Right atrium auricular region (tissue), 2 donors: ENCODE results near the gene UBE3D. TPM values are rescaled to one million over a fixed set of nuclear protein-coding genes. Genes with fewer than 3 reads are reported as not detected.
"Not testable (repeated sequence)": the region's sequence is repeated elsewhere in the genome, so short reads cannot be mapped to it uniquely, and the experiment has no call there.

Experiments used
- DNase-seq: peaks from one replicate; pipeline ENCODE4 v3.0.0-alpha.2; 2019; ENCODE audit warnings: low spot score
- H3K27ac ChIP-seq, 2 donors: fragments of 200-600 bp; sonication (generic); 1 replicate in 1 of 2; 2 replicates in 1 of 2; pipeline ENCODE4 v1.5.1; 2016 to 2019
- H3K27me3 ChIP-seq, 2 donors: fragments of 200-600 bp; sonication (generic); one replicate each; pipeline versions ENCODE4 v1.5.1 to v1.6.0; 2017 to 2019
- H3K36me3 ChIP-seq: fragments of 200-600 bp; sonication (generic); one replicate; pipeline ENCODE4 v1.5.1; 2016
- H3K4me1 ChIP-seq, 2 donors: fragments of 200-600 bp; sonication (generic); one replicate each; pipeline versions ENCODE4 v1.5.1 to v1.6.0; 2017 to 2019
- H3K4me3 ChIP-seq, 2 donors: fragments of 200-600 bp; sonication (generic); 1 replicate in 1 of 2; 2 replicates in 1 of 2; pipeline ENCODE4 v1.5.1; 2017 to 2019; ENCODE audit warnings: mild to moderate bottlenecking in 1 of 2, moderate library complexity in 1 of 2
- H3K9me3 ChIP-seq, 2 donors: fragments of 200-600 bp; sonication (generic); one replicate each; pipeline ENCODE4 v1.5.1; 2019
- total RNA-seq, 2 donors: library from RNA; depleted of rRNA; stranded (reverse); fragments of >200 nt; gene quantifications; one replicate each; pipeline ENCODE4 v1.1.0, GENCODE V29; 2016
- TF ChIP-seq, protein P1 (sequence below), 2 donors: fragments of 200-600 bp; sonication (generic); IDR thresholded peaks; one replicate each; pipeline ENCODE4 v1.5.1; 2019; ENCODE audit warnings: antibody characterized with exemption in 2 of 2

UBE3D gene
- total RNA-seq, 2 donors from 2014 or later, result 3.4 to 4.2 TPM

DNA sequence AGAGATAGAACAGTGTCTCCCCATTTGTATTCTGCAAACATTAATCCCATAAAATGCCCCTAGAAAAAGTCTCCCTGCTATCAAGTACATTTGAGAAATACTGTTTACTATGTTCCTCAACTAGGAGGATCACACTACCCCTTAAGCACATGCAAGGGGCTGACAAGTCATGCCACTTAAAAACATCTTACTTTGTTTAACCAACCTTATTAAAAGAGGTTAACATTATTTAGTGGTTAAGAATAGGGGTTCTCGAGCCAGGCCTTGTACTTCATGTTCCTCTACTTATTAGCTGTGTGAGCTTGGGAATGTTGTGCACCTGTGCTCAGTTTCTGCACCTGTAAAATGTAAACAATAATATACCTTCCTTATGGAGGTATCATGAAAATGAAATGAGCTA is 113.7 kb downstream of the UBE3D start:
- no peak for DNase-seq
- Histone ChIP-seq H3K4me3 (no peak overlapping the region), H3K9me3 (peaks cover 0 to 11% of the 10 kb centered on the region in 2 donors), H3K27me3 (no peaks in the 10 kb centered on the region), H3K27ac (no peak overlapping the region), H3K4me1 (peaks cover 0 to 9% of the 10 kb centered on the region in 2 donors), H3K36me3 (no peaks in the 10 kb centered on the region)
- TF ChIP-seq, protein P1, sequence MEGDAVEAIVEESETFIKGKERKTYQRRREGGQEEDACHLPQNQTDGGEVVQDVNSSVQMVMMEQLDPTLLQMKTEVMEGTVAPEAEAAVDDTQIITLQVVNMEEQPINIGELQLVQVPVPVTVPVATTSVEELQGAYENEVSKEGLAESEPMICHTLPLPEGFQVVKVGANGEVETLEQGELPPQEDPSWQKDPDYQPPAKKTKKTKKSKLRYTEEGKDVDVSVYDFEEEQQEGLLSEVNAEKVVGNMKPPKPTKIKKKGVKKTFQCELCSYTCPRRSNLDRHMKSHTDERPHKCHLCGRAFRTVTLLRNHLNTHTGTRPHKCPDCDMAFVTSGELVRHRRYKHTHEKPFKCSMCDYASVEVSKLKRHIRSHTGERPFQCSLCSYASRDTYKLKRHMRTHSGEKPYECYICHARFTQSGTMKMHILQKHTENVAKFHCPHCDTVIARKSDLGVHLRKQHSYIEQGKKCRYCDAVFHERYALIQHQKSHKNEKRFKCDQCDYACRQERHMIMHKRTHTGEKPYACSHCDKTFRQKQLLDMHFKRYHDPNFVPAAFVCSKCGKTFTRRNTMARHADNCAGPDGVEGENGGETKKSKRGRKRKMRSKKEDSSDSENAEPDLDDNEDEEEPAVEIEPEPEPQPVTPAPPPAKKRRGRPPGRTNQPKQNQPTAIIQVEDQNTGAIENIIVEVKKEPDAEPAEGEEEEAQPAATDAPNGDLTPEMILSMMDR (IDR thresholded peaks at IDR 0.05), result no peak

DNA sequence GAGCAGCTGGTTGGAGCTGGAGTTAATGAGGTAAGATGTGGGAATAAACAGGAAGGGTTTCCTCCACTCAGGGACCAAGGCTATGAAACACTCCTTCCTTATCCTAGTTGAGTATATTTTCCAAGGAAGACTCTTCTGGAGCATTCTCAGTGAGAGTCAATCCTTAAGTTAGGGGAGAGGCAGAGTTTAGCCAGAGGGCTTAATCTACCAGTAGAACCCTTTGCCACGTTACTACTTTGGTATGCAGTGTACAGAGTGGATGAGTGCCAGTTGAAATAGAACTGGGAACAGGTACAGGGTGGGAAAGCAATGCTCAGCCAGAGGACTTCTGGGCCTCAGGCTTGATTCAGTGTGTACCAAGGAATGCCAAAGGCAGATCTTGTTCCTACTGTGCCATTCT is 114.3 kb downstream of the UBE3D start:
- Histone ChIP-seq H3K27ac (no peak overlapping the region), H3K9me3 (peaks cover 0 to 11% of the 10 kb centered on the region in 2 donors), H3K36me3 (no peaks in the 10 kb centered on the region), H3K27me3 (no peaks in the 10 kb centered on the region), H3K4me3 (no peak overlapping the region), H3K4me1 (peaks cover 0 to 9% of the 10 kb centered on the region in 2 donors)
- DNase-seq, result no peak
- TF ChIP-seq, protein P1 (IDR thresholded peaks at IDR 0.05), result no peak

DNA sequence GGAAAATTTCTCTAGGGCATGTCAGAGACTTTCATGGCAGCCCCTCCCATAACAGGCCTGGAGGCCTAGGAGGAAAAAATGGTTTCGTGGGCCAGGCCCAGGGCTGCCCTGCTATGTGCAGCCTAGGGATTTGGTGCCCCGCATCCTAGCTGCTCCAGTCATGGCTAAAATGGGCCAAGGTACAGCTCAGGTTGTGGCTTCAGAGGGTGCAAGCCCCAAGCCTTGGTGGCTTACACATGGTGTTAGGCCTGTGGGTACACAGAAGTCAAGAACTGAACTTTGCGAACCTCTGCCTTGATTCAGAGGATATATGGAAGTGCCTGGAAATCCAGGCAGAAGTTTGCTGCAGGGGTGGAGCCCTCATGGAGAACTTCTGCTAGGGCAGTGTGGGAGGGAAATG is 134.7 kb downstream of the UBE3D start:
- H3K27me3 ChIP-seq, H3K27ac ChIP-seq, H3K4me1 ChIP-seq, H3K4me3 ChIP-seq, H3K36me3 ChIP-seq, DNase-seq: not testable (repeated sequence)
- peaks cover 3 to 15% of the 10 kb centered on the region in 2 donors for H3K9me3 ChIP-seq

DNA sequence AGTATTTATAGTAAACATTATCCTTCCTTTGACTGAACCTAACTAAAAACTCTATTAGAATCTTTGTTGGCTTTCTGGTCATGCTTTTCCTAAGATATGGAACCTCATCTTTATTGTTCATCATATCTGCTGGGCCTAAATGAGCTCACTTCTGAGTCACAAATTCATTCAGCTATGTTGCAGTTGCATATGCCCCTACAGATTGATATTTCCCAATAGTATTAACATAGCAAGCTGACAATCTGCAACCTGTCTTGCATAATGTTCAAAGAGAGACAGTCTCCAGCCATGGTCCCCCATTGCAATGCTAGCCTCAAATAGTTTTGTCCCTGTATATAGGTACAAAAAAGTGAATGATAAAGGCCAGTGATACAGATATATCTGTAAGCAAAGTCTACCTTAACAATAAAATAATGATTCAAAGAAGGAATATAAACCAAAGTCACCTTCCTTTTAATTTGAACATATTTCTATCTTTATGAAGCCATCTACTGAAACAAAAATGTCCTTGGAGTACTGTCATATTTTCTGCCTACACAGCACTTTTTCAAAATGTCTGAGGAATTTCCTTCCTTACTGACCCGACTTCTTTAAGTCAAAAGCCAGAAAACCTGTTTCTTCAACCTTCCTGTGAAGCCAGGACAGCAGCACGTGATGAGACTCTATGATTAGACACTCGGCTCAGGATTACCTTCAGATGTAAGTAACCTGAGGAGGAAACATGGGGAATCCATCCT is 140.7 kb downstream of the UBE3D start:
- Histone ChIP-seq H3K27me3 (no peaks in the 10 kb centered on the region), H3K4me1 (no peaks in the 10 kb centered on the region), H3K4me3 (no peak overlapping the region), H3K36me3 (no peaks in the 10 kb centered on the region), H3K27ac (no peak overlapping the region), H3K9me3 (no peaks in the 10 kb centered on the region)
- DNase-seq, result no peak
- TF ChIP-seq, protein P1 (IDR thresholded peaks at IDR 0.05), result no peak

DNA sequence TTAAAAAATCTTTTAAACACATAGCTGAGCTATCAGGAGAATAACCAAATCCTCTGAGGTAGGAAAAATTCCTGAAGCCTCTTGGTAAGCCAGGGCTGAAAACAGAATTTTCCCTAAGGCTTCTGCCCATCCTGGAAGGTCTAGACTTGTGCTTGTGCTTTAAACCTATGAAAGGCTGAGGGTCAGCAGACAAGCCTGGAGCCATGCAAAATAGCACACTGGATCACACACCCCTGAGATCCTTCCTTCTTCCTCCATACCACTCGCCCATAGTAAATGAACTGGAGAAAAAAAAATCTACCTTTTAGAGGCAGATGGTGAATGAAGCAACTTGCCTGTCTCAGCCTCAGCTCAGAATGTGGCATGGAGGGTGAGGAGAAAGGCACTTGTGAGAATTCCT is 144.4 kb downstream of the UBE3D start:
- H3K4me1 ChIP-seq, result no peaks in the 10 kb centered on the region
- DNase-seq, result no peak
- H3K4me3 ChIP-seq, result no peak overlapping the region
- H3K9me3 ChIP-seq, result no peaks in the 10 kb centered on the region
- no peaks in the 10 kb centered on the region for H3K27me3 ChIP-seq
- TF ChIP-seq, protein P1 (IDR thresholded peaks at IDR 0.05), result no peak
- no peaks in the 10 kb centered on the region for H3K36me3 ChIP-seq
- H3K27ac ChIP-seq, result no peak overlapping the region

DNA sequence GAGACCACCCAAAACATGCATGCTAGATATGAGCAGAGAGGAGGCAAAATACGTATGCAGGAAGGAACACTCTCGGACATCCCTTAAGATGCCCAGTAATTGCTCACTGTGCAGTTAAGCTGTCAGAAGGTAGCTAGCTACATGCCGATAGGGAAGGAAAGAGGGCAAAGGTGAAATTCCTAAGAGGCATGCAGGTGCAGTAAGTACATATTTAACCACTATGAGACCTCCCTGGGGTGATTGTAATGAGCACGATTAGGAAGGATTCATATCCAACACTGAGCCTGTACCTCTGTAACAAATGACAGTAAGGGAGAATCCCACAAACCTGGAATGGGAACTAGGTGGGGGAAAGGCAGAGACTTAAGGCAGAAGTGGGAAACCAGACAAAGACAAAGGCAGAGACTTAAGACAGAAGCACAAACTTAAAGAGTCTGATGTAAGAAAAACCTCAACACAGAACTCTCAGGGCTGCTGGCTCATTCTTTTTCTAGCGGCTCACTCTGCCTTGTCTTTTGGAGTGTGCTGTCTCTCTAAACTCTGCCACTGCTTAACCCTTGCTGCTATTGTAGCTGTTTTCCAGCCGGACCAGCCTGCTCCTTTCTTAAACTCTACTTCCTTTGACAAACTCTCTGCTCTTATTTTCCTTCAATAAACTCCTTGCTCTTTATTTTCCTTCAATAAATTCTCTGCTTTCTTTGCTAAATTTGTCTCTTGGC is 148.1 kb downstream of the UBE3D start:
- H3K36me3 ChIP-seq, result no peaks in the 10 kb centered on the region
- H3K4me1 ChIP-seq, result no peaks in the 10 kb centered on the region
- H3K27ac ChIP-seq, result no peak overlapping the region
- no peaks in the 10 kb centered on the region for H3K27me3 ChIP-seq
- DNase-seq, result no peak
- H3K9me3 ChIP-seq, result no peaks in the 10 kb centered on the region
- TF ChIP-seq, protein P1 (IDR thresholded peaks at IDR 0.05), result no peak
- no peak overlapping the region for H3K4me3 ChIP-seq
